OCI-LY3 (cell line): ENCODE measurements around the gene CNIH2.
A peak's percentile ranks its signal among the peaks of the same experiment; 100 is the strongest.

Experiments
- EZH2phosphoT487 ChIP-seq: fragments of 200-600 bp; shearing (Covaris generic); IDR thresholded peaks from 2 replicates; pipeline ENCODE4 v1.6.1; 2018; ENCODE audit warnings: antibody characterized with exemption, mixed run types, low read depth
- TF ChIP-seq, protein P1 (sequence below): fragments of 200-600, 300-600 bp; sonication (generic); IDR thresholded peaks from 2 replicates; pipeline ENCODE4 v1.5.1; 2014; ENCODE audit warnings: antibody characterized with exemption, low read length, low read depth

DNA sequence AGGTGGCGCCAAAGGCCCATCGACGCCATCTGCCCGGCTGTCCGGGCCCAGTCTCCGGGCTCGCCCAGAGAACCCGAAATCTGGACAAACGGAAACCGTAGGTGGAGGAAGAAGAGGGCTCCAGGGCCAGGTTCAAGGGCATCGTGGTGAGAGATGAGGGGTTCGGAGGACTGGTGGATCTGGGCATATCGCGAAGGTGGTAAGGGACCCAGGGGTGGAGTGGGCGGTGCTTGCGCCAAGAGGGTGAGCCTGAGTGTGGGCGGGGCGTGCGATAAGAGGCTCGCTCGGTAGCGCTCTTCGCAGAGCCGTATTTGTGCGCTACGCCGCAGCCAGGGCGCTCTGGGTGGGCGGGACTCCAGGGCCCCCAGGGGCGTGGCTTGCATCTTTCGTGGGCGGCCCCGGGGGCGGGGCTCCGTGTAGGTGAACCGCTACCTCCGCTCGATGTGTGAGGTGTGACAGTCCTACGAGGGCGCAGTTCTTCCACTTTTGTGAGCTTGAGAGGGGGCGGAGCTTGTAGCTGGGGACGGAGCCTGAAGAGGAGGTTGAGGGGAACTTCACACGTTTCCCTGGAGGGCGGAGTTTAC lies 34.1 kb downstream of the CNIH2 start:
- TF ChIP-seq, protein P1, sequence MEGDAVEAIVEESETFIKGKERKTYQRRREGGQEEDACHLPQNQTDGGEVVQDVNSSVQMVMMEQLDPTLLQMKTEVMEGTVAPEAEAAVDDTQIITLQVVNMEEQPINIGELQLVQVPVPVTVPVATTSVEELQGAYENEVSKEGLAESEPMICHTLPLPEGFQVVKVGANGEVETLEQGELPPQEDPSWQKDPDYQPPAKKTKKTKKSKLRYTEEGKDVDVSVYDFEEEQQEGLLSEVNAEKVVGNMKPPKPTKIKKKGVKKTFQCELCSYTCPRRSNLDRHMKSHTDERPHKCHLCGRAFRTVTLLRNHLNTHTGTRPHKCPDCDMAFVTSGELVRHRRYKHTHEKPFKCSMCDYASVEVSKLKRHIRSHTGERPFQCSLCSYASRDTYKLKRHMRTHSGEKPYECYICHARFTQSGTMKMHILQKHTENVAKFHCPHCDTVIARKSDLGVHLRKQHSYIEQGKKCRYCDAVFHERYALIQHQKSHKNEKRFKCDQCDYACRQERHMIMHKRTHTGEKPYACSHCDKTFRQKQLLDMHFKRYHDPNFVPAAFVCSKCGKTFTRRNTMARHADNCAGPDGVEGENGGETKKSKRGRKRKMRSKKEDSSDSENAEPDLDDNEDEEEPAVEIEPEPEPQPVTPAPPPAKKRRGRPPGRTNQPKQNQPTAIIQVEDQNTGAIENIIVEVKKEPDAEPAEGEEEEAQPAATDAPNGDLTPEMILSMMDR, result peak; percentile 37; the same call in 1 of the 2 replicates
- no peak for TF ChIP-seq EZH2phosphoT487
